ENCODE results near the gene ZNF605. TPM values are rescaled to one million over a fixed set of nuclear protein-coding genes. Genes with fewer than 3 reads are reported as not detected.
A peak's percentile ranks its signal among the peaks of the same experiment; 100 is the strongest.

The ZNF605 gene
- total and polyA plus RNA-seq, 10 of the 15 experiments (the other 5 are each of a cell fraction or from before 2014, with no cell fraction given) = 0.95 to 4.8 (median 2.5) TPM

- TF ChIP-seq ATF2 (IDR thresholded peaks at IDR 0.05; ENCODE audit: low read length) = no peak
- no peak for TF ChIP-seq CEBPZ (IDR thresholded peaks at IDR 0.05; ENCODE audit: low read depth, low read length)
- TF ChIP-seq PBX3 (IDR thresholded peaks at IDR 0.05; ENCODE audit: insufficient replicate concordance, low read depth, low read length) = no peak
- TF ChIP-seq SUPT20H (IDR thresholded peaks at IDR 0.05; ENCODE audit: borderline replicate concordance, control insufficient read depth, low read depth, low read length) = no peak
- no peak for TF ChIP-seq ZNF622 (IDR thresholded peaks at IDR 0.05)
- TF ChIP-seq DPF2 (IDR thresholded peaks at IDR 0.05) = no peak
- TF ChIP-seq RFX5 (IDR thresholded peaks at IDR 0.05; ENCODE audit: low read depth, low read length) = no peak
- TF ChIP-seq SKIL (IDR thresholded peaks at IDR 0.05; ENCODE audit: low read depth, poor library complexity, severe bottlenecking) = no peak
- TF ChIP-seq ZBTB40 (IDR thresholded peaks at IDR 0.05; ENCODE audit: borderline replicate concordance) = peak; percentile 41
- TF ChIP-seq RELA (IDR thresholded peaks at IDR 0.05; ENCODE audit: borderline replicate concordance, partially characterized antibody) = no peak
- TF ChIP-seq POLR2A (IDR thresholded peaks at IDR 0.05; ENCODE audit: low read depth, low read length) = 0 out of 2 replicates have a peak, but pooled peaks have one; percentile 18
- no peak for TF ChIP-seq SRF (IDR thresholded peaks at IDR 0.05; ENCODE audit: low read depth in 2 of 2, low read length in 2 of 2)
Observed at GRCh38 chr12:132955094-132956010, 754 bp downstream of the ZNF605 start (continued).

Data from GM12878 (cell line).